Natural killer cell (primary cell): ENCODE measurements around the gene NHEJ1. TPM values are rescaled to one million over a fixed set of nuclear protein-coding genes. Genes with fewer than 3 reads are reported as not detected.

Experiments
- ATAC-seq, 3 donors: fragments of 150-1000 bp in 2 of 3; fragments of 200-7000 bp in 1 of 3; cut with Tn5 transposase; 1 replicate in 1 of 3; 2 replicates in 2 of 3; pipeline ENCODE4 v1.10.0; 2021; ENCODE audit warnings: mild to moderate bottlenecking in 2 of 3, moderate library complexity in 2 of 3
- DNase-seq, 2 donors: peaks; one replicate each; pipeline versions ENCODE4 v3.0.0 to v3.0.0-alpha.2; 2013 to 2021; ENCODE audit warnings: mixed read lengths in 1 of 2
- H3K27ac ChIP-seq: one replicate; pipeline ENCODE4 v1.5.1; 2013; ENCODE audit warnings: mild to moderate bottlenecking, low read length
- H3K27me3 ChIP-seq: one replicate; pipeline ENCODE4 v1.6.1; 2013; ENCODE audit warnings: low read length; ENCODE audit not compliant: control insufficient read depth, insufficient read depth
- H3K36me3 ChIP-seq: one replicate; pipeline ENCODE4 v1.6.1; 2013; ENCODE audit warnings: low read length; ENCODE audit not compliant: control insufficient read depth, insufficient read depth
- H3K4me1 ChIP-seq: one replicate; pipeline ENCODE4 v1.6.1; 2013; ENCODE audit warnings: low read length; ENCODE audit not compliant: control insufficient read depth, insufficient read depth
- H3K4me3 ChIP-seq: one replicate; pipeline ENCODE4 v1.5.1; 2013; ENCODE audit warnings: low read length
- H3K9me3 ChIP-seq: one replicate; pipeline ENCODE4 v1.6.1; 2013; ENCODE audit warnings: low read length; ENCODE audit not compliant: control insufficient read depth, insufficient read depth
- H3K27ac Mint-ChIP-seq, 2 donors: one replicate each; pipeline ENCODE4 v1.8.0; 2022; ENCODE audit warnings: mild to moderate bottlenecking in 2 of 2, mixed read lengths in 2 of 2, moderate library complexity in 1 of 2
- H3K27me3 Mint-ChIP-seq, 2 donors: one replicate each; pipeline ENCODE4 v1.8.0; 2022; ENCODE audit warnings: low read depth in 2 of 2, mixed read lengths in 2 of 2
- H3K36me3 Mint-ChIP-seq: one replicate; pipeline ENCODE4 v1.8.0; 2022; ENCODE audit warnings: mixed read lengths
- H3K4me1 Mint-ChIP-seq, 2 donors: one replicate each; pipeline ENCODE4 v1.8.0; 2022; ENCODE audit warnings: mixed read lengths in 2 of 2
- H3K4me3 Mint-ChIP-seq: one replicate; pipeline ENCODE4 v1.8.0; 2022; ENCODE audit warnings: mild to moderate bottlenecking, moderate library complexity, mixed read lengths
- H3K9me3 Mint-ChIP-seq, 2 donors: one replicate each; pipeline ENCODE4 v1.8.0; 2022; ENCODE audit warnings: mixed read lengths in 2 of 2
- WGBS: methylation state at CpG from one replicate; pipeline ENCODE4 v1.1.7; 2013; ENCODE audit warnings: missing lambda C conversion rate; ENCODE audit not compliant: insufficient coverage; 5-methylcytosine and 5-hydroxymethylcytosine counted together
- intact Hi-C: fragments of 100-400 bp; cut with micrococcal nuclease; formaldehyde crosslinking; loops from one replicate; pipeline ENCODE4 v1.14.2; 2022
- total RNA-seq, 4 donors: library from RNA; stranded (reverse); fragments of 120-200 nt in 1 of 4; gene quantifications; one replicate each; pipeline versions ENCODE4 v1.2.3 to v1.2.4, GENCODE V29; 2013 to 2022
- TF ChIP-seq, protein P1 (sequence below): fragments of 200-600 bp; IDR thresholded peaks from one replicate; pipeline ENCODE4 v1.8.0; 2022; ENCODE audit warnings: antibody characterized with exemption

Gene NHEJ1
- total RNA-seq, 3 donors from 2014 or later (not counting 1 experiment from before 2014, with no cell fraction given), result 9.9 to 12.7 (median 11.0) TPM

DNA sequence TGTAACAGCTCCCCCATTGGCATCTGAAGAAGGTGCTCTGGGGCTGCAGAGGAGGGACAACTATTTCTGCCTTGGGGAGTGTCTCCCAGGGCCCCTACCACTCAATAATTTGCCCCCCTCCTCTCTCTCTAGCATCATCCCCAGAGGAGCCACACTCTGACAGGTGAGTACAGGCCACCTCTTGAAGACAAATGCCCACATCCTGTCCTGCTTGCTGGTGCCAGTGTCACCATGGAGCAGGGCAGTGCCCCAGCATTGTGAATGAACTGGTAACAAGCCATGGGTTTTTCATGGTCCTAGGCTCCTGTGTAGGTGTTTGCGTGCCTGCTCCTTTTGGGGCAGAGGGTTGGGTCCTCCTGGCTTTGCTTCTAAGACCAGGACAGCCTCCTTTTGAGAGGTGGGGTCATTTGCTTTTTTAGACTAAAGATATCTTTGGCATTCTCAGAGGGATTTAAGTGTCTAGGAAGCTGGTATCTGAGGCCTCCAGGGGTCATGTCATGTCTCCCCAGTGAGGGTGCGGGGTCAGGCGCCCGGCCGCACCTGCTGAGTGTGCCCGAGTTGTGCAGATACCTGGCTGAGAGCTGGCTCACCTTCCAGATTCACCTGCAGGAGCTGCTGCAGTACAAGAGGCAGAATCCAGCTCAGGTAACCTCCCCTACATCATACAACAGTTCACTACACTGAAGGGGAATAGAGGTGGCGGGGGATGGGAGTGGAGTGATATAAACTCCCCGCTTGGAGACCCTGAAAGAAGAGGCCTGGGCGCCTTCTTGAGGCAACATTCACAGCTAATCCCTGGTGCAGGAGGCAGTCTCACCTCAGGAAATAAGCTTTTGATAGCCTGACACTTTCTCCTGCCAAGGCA is 19.2 kb upstream of the NHEJ1 start:
- TF ChIP-seq, protein P1, sequence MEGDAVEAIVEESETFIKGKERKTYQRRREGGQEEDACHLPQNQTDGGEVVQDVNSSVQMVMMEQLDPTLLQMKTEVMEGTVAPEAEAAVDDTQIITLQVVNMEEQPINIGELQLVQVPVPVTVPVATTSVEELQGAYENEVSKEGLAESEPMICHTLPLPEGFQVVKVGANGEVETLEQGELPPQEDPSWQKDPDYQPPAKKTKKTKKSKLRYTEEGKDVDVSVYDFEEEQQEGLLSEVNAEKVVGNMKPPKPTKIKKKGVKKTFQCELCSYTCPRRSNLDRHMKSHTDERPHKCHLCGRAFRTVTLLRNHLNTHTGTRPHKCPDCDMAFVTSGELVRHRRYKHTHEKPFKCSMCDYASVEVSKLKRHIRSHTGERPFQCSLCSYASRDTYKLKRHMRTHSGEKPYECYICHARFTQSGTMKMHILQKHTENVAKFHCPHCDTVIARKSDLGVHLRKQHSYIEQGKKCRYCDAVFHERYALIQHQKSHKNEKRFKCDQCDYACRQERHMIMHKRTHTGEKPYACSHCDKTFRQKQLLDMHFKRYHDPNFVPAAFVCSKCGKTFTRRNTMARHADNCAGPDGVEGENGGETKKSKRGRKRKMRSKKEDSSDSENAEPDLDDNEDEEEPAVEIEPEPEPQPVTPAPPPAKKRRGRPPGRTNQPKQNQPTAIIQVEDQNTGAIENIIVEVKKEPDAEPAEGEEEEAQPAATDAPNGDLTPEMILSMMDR, result no peak
- Histone ChIP-seq H3K27me3 (no peaks in the 10 kb centered on the region), H3K27ac (no peak overlapping the region), H3K4me3 (no peak overlapping the region), H3K9me3 (no peaks in the 10 kb centered on the region), H3K4me1 (peaks cover 40% of the 10 kb centered on the region), H3K36me3 (peaks cover 51% of the 10 kb centered on the region)
- intact Hi-C loops, result loop anchor here (5.0 to 10.0 kb wide), 2 partner anchors 205 to 283 kb away; partner anchors contain the start of gene DNPEP
- no peak for ATAC-seq
- Mint-ChIP-seq H3K4me1 (peaks cover 38 to 58% of the 10 kb centered on the region in 2 donors), H3K27me3 (no peaks in the 10 kb centered on the region), H3K9me3 (no peaks in the 10 kb centered on the region), H3K36me3 (no peaks in the 10 kb centered on the region), H3K27ac (peak overlapping the region; percentile 99 to 100), H3K4me3 (peak overlapping the region; percentile 53)
- DNase-seq, result no peak
- WGBS, result 95% methylated on average over 8 of the region's 9 CpGs

DNA sequence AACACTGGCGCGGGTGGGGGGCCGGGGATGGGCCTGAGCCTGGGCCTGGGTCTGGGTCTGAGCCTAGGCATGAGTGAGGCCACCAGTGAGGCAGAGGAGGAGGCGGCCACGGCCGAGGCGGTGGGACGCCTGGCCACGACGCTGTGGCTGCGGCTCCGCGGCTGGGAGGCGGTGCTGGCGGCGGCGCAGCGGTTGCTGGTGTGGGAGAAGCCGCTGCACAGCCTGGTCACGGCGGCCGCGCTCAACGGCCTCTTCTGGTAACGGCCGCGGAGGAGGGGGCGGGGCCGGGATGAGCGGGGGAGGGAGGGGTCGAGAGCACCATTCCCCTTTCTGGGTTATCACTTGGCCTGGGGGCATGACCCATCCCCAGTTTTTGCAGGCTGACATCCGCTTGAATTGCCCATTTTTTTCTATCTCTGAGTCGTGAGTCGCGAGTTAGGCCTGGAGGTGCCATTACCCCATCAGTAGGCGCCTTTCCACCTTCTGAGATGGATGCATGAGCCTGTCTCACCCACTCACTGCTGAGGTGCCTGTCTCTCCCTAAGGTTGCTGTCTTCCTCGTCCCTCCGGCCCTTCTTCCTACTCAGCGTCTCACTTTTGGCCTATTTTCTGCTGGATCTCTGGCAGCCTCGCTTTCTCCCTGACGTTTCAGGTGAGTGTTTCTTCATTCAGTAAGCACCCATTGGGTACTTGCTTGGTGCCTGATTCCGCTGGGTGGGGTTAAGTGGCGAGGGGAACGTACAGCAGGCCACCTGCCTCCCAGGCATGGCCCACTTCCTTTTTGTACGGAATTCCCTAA is 18.0 kb upstream of the NHEJ1 start:
- peak; percentile 1 to 6 (median 2) for ATAC-seq
- 2% methylated on average over 44 of the region's 45 CpGs for WGBS
- no peaks in the 10 kb centered on the region for H3K27me3 Mint-ChIP-seq
- H3K27me3 ChIP-seq, result no peaks in the 10 kb centered on the region
- TF ChIP-seq, protein P1, result peak; percentile 18
- H3K4me1 ChIP-seq, result peaks cover 43% of the 10 kb centered on the region
- peaks cover 9% of the 10 kb centered on the region for H3K36me3 Mint-ChIP-seq
- peaks cover 47 to 68% of the 10 kb centered on the region in 2 donors for H3K4me1 Mint-ChIP-seq
- H3K4me3 ChIP-seq, result peak overlapping the region; percentile 39
- intact Hi-C loops, result loop anchor here (1.0 to 10.0 kb wide), 4 partner anchors 18 to 281 kb away; partner anchors contain the start of genes DNPEP, NHEJ1 and ZFAND2B
- peak overlapping the region; percentile 99 to 100 for H3K27ac Mint-ChIP-seq
- peak overlapping the region; percentile 97 for H3K4me3 Mint-ChIP-seq
- peak in 1 of 2 donors; percentile 66 for DNase-seq
- peaks cover 56% of the 10 kb centered on the region for H3K36me3 ChIP-seq
- H3K9me3 Mint-ChIP-seq, result no peaks in the 10 kb centered on the region
- H3K9me3 ChIP-seq, result no peaks in the 10 kb centered on the region
- peak overlapping the region; percentile 51 for H3K27ac ChIP-seq

DNA sequence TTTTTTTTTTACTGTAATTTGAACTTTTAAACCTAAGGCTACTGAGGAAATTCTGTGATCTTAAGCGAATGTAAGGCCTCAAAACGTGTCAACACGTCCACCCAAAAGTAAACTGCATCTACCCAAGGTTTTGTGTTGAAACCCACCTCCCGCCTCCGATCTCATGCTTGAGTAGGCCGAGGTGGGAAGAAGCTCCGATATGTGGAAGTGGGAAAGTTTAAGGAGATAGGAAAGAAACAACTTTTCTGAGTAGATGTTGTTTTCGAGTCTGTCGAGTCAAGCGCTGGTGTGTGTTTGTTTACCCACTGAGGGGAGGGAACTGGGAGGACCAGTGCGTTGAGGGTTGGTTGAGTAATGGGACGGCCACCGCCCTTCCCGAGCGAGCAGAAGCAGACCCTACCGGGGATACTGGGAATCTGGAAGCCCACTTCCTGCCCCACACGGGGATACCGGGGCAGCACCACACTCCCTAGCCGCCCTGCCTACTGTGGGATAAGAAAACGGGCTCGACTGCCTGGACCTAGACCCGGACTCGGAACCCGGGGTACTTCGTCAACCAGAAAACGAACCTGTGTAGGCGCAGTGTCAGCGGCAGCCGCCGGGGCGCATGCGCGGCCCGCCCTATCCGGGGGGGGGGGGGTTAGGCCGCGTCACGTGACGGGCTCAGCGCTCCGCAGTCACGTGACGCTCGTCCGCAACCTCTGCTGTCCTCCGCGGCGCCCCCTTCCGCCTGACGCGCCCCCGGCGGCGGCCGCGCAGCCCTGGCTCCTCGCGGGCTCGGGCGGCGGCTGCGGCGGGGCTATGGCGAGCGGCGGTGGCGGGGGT is 17.1 kb upstream of the NHEJ1 start, which contains the start of gene RETREG2:
Gene RETREG2 (plus strand): TSS at position 724 of the 825 bp plus-strand sequence. CDS start 78 bp downstream, at position 802.
- Histone ChIP-seq H3K27me3 (no peaks in the 10 kb centered on the region), H3K36me3 (peaks cover 56% of the 10 kb centered on the region), H3K9me3 (no peaks in the 10 kb centered on the region), H3K27ac (peak within 1 kb of the TSS; percentile 98), H3K4me1 (peaks cover 43% of the 10 kb centered on the region), H3K4me3 (peak within 1 kb of the TSS; percentile 61)
- no peaks in the 10 kb centered on the region for H3K27me3 Mint-ChIP-seq
- peak within 1 kb of the TSS; percentile 97 for H3K4me3 Mint-ChIP-seq
- intact Hi-C loops, result loop anchor here (1.0 to 10.0 kb wide), 6 partner anchors 17 to 280 kb away; partner anchors contain the start of genes DNAJB2, DNPEP, NHEJ1 and ZFAND2B
- no peaks in the 10 kb centered on the region for H3K9me3 Mint-ChIP-seq
- DNase-seq (peak; percentile 79 to 96), ATAC-seq (peak; percentile 57 to 71 (median 63))
- under 1% methylated on average over 65 of the region's 67 CpGs for WGBS
- peaks cover 9% of the 10 kb centered on the region for H3K36me3 Mint-ChIP-seq
- H3K4me1 Mint-ChIP-seq, result peaks cover 47 to 67% of the 10 kb centered on the region in 2 donors
- H3K27ac Mint-ChIP-seq, result peak within 1 kb of the TSS; percentile 99 to 100
- TF ChIP-seq, protein P1, result peak; percentile 38
